Measurements from ENCODE around the gene ZNF142. TPM values are rescaled to one million over a fixed set of nuclear protein-coding genes. Genes with fewer than 3 reads are reported as not detected.

The ZNF142 gene
- total RNA-seq, 1 experiment from 2014 or later = 29.2 TPM

DNA sequence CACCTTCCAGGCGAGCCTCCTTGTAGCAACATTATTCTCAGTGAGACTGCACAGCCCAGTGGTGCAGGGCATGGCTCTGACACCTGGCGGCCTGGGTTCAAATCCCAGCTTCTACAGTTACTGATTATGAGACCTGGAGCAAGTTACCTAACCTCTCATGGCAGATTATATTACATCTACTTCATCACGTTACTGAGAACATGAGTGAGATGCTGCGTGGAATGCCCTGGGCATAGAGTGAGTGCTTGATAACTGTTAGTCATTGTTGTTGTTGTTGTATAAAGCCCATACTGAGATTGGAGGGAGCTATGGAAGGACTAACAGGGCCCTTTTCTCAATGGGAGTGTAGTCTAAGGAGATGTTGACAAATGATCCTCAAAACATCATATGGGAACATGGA, 33.1 kb downstream of the ZNF142 start:
- no peak for ATAC-seq
- H3K36me3 ChIP-seq (ENCODE audit: control insufficient read depth in 1 of 2, insufficient read depth in 2 of 2, low read length in 2 of 2) = no peaks in the 10 kb centered on the region
- H3K9me3 ChIP-seq (ENCODE audit: control insufficient read depth in 1 of 2, insufficient read depth in 1 of 2, low read depth in 1 of 2, low read length in 2 of 2) = no peaks in the 10 kb centered on the region
- ChIA-PET POLR2A (no interaction called here), RAD21 (ENCODE audit: low non-redundant PET in 1 of 2, low total read pairs in 2 of 2, uncharacterized antibody in 2 of 2, unreplicated experiment in 2 of 2) (no interaction called here), CTCF (no interaction called here)
- no peak overlapping the region for H3K4me2 ChIP-seq (ENCODE audit: low read length)
- TF ChIP-seq EZH2 (IDR thresholded peaks at IDR 0.05) (no peak), CBX3 (IDR thresholded peaks at IDR 0.05; ENCODE audit: low read depth) (no peak), ZFX (IDR thresholded peaks at IDR 0.05) (no peak), POLR2AphosphoS5 (IDR thresholded peaks at IDR 0.05; ENCODE audit: low read depth, low read length) (no peak), FOSL1 (IDR thresholded peaks at IDR 0.05; ENCODE audit: low read depth) (no peak), EZH2phosphoT487 (IDR thresholded peaks at IDR 0.05; ENCODE audit: borderline replicate concordance) (no peak), SIN3A (IDR thresholded peaks at IDR 0.05; ENCODE audit: low read depth) (no peak)
- TF ChIP-seq, protein P1, sequence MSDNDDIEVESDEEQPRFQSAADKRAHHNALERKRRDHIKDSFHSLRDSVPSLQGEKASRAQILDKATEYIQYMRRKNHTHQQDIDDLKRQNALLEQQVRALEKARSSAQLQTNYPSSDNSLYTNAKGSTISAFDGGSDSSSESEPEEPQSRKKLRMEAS (IDR thresholded peaks at IDR 0.05) = no peak
- TF ChIP-seq, protein P2, sequence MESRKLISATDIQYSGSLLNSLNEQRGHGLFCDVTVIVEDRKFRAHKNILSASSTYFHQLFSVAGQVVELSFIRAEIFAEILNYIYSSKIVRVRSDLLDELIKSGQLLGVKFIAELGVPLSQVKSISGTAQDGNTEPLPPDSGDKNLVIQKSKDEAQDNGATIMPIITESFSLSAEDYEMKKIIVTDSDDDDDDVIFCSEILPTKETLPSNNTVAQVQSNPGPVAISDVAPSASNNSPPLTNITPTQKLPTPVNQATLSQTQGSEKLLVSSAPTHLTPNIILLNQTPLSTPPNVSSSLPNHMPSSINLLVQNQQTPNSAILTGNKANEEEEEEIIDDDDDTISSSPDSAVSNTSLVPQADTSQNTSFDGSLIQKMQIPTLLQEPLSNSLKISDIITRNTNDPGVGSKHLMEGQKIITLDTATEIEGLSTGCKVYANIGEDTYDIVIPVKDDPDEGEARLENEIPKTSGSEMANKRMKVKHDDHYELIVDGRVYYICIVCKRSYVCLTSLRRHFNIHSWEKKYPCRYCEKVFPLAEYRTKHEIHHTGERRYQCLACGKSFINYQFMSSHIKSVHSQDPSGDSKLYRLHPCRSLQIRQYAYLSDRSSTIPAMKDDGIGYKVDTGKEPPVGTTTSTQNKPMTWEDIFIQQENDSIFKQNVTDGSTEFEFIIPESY (IDR thresholded peaks at IDR 0.05; ENCODE audit: extremely low read depth, insufficient replicate concordance, low read length) = no peak
- TF ChIP-seq, protein P3, sequence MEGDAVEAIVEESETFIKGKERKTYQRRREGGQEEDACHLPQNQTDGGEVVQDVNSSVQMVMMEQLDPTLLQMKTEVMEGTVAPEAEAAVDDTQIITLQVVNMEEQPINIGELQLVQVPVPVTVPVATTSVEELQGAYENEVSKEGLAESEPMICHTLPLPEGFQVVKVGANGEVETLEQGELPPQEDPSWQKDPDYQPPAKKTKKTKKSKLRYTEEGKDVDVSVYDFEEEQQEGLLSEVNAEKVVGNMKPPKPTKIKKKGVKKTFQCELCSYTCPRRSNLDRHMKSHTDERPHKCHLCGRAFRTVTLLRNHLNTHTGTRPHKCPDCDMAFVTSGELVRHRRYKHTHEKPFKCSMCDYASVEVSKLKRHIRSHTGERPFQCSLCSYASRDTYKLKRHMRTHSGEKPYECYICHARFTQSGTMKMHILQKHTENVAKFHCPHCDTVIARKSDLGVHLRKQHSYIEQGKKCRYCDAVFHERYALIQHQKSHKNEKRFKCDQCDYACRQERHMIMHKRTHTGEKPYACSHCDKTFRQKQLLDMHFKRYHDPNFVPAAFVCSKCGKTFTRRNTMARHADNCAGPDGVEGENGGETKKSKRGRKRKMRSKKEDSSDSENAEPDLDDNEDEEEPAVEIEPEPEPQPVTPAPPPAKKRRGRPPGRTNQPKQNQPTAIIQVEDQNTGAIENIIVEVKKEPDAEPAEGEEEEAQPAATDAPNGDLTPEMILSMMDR (IDR thresholded peaks at IDR 0.05 in 2 of 3, conservative IDR thresholded peaks at IDR 0.05 in 1 of 3; ENCODE audit: borderline replicate concordance in 1 of 3, insufficient read depth in 1 of 3, low read depth in 2 of 3, low read length in 2 of 3) = no peak
- no peak overlapping the region for H2AFZ ChIP-seq (ENCODE audit: low read depth, low read length, poor library complexity, severe bottlenecking)
- intact Hi-C loops (cut with micrococcal nuclease) = no loop called here
- no TSS peak for BruUV-seq (replicated peaks)
- H3K27ac ChIP-seq (ENCODE audit: low read depth, low read length) = no peak overlapping the region
- H3K4me1 ChIP-seq (ENCODE audit: control insufficient read depth in 1 of 2, insufficient read depth in 2 of 2, low read length in 2 of 2) = peaks cover 0 to 4% of the 10 kb centered on the region in 2 experiments; a peak in 2 of 4 replicates
- no peaks in the 10 kb centered on the region for H3K27me3 ChIP-seq (ENCODE audit: insufficient read depth, low read length)
- no peak for DNase-seq (ENCODE audit: low read depth, low spot score)
- H3K9me2 ChIP-seq (ENCODE audit: insufficient read depth) = no peaks in the 10 kb centered on the region
- no peak overlapping the region for H3K4me3 ChIP-seq (replicated peaks in 1 of 2; ENCODE audit: low read depth in 1 of 2, low read length in 2 of 2)
- H3K79me2 ChIP-seq (ENCODE audit: insufficient read depth, low read length) = no peaks in the 10 kb centered on the region
- no peak overlapping the region for H3K9ac ChIP-seq (ENCODE audit: low read length)
- H4K20me1 ChIP-seq (ENCODE audit: insufficient read depth) = no peaks in the 10 kb centered on the region
